ENCODE results near the gene UNC5A. TPM values are rescaled to one million over a fixed set of nuclear protein-coding genes. Genes with fewer than 3 reads are reported as not detected.

The UNC5A gene
- total RNA-seq, 2 experiments from 2014 or later, result not detected

DNA sequence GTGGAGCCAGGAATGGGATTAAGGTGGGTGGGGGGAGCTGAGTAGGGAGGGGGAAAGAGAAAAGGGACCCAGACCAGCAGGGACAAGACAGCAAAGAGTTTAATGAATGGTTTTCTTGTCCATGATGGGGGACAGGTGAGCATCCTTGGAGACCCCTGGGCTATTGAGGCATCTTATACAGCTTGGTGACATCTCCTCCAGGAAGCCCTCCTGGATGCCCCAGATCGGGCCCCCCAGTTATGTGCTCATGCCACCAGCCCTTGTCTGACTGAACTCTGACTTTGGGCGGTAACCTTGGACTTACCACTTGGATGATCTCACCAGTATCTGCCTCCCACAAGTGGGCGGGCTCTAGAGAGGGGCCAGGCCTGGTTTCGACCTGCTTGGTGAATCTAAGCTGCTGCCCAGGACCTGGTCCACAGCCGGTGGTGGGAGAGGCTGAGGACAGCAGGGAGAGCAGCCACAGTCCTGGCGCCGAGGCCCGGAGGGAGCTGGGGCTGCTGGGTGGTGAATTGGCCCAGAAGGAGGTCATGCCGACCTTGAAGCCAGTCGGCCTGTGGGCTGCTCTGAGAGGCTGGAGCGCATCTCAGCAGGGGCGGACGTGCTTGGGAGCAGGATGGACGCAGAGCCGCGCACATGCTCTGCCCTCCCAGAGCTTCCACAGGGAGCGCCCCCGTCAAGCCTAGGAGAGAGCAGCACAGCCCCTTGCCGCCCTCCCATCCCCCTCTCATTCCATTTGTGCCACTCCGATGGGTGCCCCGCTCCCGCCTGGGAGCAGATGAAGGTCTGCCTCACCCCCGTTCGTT is 36.2 kb downstream of the UNC5A start:
- Mint-ChIP-seq H3K27ac (no peak overlapping the region), H3K27me3 (ENCODE audit: low read depth) (peaks cover 10% of the 10 kb centered on the region)
- ATAC-seq, result no peak

DNA sequence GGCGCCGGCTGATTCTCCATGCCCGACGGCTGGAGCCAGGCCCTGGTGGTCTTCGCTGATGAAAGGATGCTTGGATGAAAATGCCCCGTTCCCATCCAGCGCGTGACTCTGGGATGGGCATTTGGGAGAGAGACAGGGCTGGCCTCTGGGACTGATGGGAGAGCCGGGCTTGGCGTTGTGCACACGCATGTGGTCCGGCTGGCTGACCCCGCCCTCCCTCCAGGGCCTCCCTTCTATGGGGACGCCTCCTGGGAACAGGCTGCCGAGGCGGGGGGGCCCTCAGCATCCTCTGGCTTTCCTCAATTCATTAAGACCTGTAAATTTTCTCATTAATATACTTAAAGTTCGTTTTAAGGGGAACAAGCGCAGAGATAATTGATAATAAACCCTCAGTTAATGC is 36.8 kb downstream of the UNC5A start:
- Mint-ChIP-seq H3K36me3 (ENCODE audit: low read depth) (no peaks in the 10 kb centered on the region), H3K9me3 (ENCODE audit: insufficient read depth) (no peaks in the 10 kb centered on the region), H3K27ac (no peak overlapping the region), H3K27me3 (ENCODE audit: low read depth) (peaks cover 9% of the 10 kb centered on the region), H3K4me1 (ENCODE audit: low read depth) (no peaks in the 10 kb centered on the region), H3K4me3 (no peak overlapping the region)
- CTCF ChIA-PET, result no interaction called here
- ATAC-seq (no peak), DNase-seq (no peak)
- POLR2A ChIA-PET, result interaction anchor here (0.8 kb wide), 1 partner anchor 216 kb away, joined by 3 read pairs; the partner anchor contains the start of genes EIF4E1B and SNCB

More for the DNA sequence above, 36.2 kb downstream of the UNC5A start:
- DNase-seq, result no peak
- Mint-ChIP-seq H3K9me3 (ENCODE audit: insufficient read depth) (no peaks in the 10 kb centered on the region), H3K4me1 (ENCODE audit: low read depth) (no peaks in the 10 kb centered on the region), H3K4me3 (no peak overlapping the region), H3K36me3 (ENCODE audit: low read depth) (no peaks in the 10 kb centered on the region)
- ChIA-PET CTCF (no interaction called here), POLR2A (interaction anchor here (0.8 kb wide), 1 partner anchor 216 kb away, joined by 3 read pairs; the partner anchor contains the start of genes EIF4E1B and SNCB)

DNA sequence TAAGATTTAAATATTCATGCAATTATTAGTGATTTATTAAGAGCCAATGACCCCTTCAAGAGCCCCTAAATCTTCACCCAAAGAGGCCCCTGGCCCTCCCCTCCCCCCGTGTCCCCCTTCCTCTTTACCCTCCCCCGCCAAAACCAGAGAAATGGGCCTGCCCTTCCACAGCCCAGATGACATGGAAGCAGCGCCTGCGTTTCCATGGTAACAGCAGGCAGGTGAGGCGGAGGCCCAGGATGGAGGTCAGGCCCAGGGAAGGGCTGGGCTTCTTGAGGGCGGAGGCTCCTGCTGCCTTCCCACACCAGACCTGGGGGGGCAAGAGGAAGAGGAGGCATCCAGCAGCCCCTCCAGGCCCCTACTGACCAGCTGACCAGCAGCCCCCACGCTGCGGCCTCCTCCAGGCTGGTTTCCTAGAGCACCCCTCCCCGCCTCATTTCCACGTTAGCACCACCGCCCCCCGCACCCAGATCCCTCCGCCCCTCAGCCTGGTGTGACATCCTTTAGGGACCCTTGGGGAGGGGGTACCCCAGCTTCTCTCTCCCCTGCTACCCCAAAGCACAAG is 37.4 kb downstream of the UNC5A start:
- Mint-ChIP-seq H3K27me3 (ENCODE audit: low read depth) (peaks cover 9% of the 10 kb centered on the region), H3K4me3 (no peak overlapping the region), H3K36me3 (ENCODE audit: low read depth) (no peaks in the 10 kb centered on the region), H3K4me1 (ENCODE audit: low read depth) (no peaks in the 10 kb centered on the region), H3K9me3 (ENCODE audit: insufficient read depth) (no peaks in the 10 kb centered on the region), H3K27ac (no peak overlapping the region)
- ATAC-seq, result no peak
- DNase-seq, result no peak
- CTCF ChIA-PET, result no interaction called here
- POLR2A ChIA-PET, result no interaction called here

DNA sequence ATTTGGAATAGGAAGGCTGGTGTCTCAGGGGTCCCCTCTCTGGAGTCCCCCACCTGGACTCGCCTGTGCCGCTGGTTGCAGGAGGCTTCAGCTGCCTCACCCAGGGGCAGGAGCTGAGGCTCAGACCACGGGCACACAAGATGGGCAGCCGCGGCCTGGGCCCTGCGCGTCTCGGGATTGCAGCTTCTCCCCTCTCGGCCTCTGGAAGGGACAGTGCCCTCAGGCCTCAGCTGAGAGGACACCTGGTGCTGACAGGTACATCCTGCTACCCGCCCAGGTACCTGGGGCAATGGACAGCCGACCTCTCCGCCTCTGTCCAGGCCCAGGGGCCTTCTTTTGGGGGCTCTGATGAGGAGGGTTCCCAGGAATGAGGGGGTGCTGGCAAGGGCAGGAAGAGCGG is 38.3 kb downstream of the UNC5A start:
- Mint-ChIP-seq H3K9me3 (ENCODE audit: insufficient read depth) (no peaks in the 10 kb centered on the region), H3K4me3 (no peak overlapping the region), H3K27ac (no peak overlapping the region), H3K4me1 (ENCODE audit: low read depth) (no peaks in the 10 kb centered on the region), H3K27me3 (ENCODE audit: low read depth) (peaks cover 9% of the 10 kb centered on the region), H3K36me3 (ENCODE audit: low read depth) (no peaks in the 10 kb centered on the region)
- ChIA-PET POLR2A (no interaction called here), CTCF (no interaction called here)
- ATAC-seq (no peak), DNase-seq (no peak)

DNA sequence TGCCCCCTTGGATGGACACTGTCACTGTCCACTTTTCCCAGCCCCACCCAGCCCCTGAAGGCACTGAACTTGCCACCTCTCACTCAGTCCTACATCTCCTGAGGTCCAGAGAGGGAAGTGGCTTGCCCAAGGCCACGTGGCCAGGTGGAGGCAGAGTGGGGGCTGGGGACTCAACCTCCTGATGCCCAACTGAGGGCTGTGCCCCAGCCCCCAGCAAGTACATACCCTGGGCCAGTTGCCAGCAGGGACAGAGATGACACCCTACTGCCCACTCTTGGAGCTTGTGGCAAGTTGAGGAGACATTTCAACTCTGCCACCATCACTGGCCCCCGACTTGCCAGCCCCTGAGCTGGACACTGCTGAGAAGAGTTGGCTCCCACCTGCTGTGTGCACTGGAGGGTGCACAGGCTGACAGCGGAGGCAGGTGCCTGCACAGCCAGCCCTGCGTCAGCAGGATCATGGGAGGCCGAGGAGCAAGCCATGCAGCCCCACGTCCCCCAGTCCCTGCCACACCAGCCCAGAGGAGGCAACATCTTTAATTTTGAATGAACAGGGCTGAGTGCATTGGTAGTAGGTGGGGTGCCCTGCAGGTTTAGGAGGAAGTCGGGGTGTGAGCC is 39.4 kb downstream of the UNC5A start:
- POLR2A ChIA-PET, result no interaction called here
- no peaks in the 10 kb centered on the region for H3K9me3 Mint-ChIP-seq (ENCODE audit: insufficient read depth)

DNA sequence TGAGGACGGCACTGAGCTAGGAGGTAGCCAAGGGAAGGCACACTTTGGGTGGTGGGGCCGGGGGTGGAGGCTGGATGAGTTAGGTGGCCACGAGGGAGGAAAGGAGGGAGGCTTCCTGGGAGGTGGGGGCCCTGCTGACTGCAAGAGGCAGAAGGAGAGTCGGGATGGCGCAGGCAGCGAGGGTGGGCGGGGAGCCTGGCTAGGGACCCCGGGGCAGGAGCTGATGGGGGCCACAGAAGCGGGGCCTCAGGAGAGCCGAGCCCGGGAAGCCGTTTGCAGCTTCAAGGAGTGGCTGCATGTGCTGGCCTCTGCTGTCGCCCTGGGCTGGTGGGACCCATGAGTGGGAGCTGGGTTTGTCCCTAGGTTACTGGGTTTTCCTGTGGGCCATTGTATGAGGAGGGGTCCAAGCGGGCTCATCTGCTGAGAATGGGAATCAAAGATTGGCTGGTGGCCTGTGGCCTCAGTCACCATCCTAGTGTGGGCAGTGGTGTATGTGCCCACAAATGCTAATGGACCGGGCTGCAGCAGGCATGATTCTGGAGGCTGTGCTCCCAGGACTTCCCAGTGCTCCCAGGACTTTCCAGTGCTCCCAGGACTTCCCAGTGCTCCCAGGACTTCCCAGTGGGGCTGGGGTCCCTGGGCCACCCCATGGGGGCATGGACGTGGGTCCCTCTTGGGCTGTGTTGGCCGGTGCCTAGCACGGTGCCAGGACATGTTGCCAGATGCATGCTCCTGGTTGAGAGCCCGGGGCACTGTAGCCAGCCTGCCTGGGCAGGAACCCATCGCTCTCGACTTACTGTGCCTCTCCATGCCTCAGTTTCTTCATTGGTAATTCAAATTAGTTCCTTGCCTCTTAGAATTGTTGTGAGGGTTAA is 40.2 kb downstream of the UNC5A start:
- ChIA-PET CTCF (no interaction called here), POLR2A (no interaction called here)
- peaks cover 8% of the 10 kb centered on the region for H3K27me3 Mint-ChIP-seq (ENCODE audit: low read depth)
- DNase-seq, result no peak
- H3K9me3 Mint-ChIP-seq (ENCODE audit: insufficient read depth), result no peaks in the 10 kb centered on the region
- H3K27ac Mint-ChIP-seq, result no peak overlapping the region
- no peaks in the 10 kb centered on the region for H3K4me1 Mint-ChIP-seq (ENCODE audit: low read depth)
- ATAC-seq, result no peak
- no peak overlapping the region for H3K4me3 Mint-ChIP-seq
- no peaks in the 10 kb centered on the region for H3K36me3 Mint-ChIP-seq (ENCODE audit: low read depth)

More for the DNA sequence above, 39.4 kb downstream of the UNC5A start:
- Mint-ChIP-seq H3K27me3 (ENCODE audit: low read depth) (peaks cover 12% of the 10 kb centered on the region), H3K4me1 (ENCODE audit: low read depth) (no peaks in the 10 kb centered on the region), H3K4me3 (no peak overlapping the region), H3K27ac (no peak overlapping the region), H3K36me3 (ENCODE audit: low read depth) (no peaks in the 10 kb centered on the region)
- DNase-seq (no peak), ATAC-seq (no peak)
- CTCF ChIA-PET, result no interaction called here

DNA sequence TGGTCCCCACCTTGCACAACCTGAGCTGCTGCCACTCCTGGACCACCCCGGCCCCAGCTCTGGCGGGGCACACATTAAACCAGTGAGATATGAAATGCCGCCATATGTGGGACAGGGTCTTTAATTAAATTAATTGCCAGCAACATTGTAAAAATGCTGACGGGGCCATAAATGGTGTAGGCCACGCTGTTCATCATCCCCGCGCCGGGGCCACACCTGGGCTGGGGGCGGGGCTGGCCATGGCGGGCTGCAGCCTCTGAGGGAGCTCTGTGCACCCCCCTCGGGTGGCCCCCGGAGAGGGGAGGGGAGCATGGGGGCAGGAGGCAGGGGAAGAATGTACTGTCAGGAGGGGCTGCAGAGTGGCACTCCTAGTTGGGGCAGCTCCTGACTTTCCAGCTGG is 41.0 kb downstream of the UNC5A start:
- CTCF ChIA-PET, result no interaction called here
- no peak overlapping the region for H3K27ac Mint-ChIP-seq
- no peaks in the 10 kb centered on the region for H3K36me3 Mint-ChIP-seq (ENCODE audit: low read depth)
- no peak overlapping the region for H3K4me3 Mint-ChIP-seq
- H3K9me3 Mint-ChIP-seq (ENCODE audit: insufficient read depth), result no peaks in the 10 kb centered on the region
- H3K27me3 Mint-ChIP-seq (ENCODE audit: low read depth), result peaks cover 4% of the 10 kb centered on the region
- DNase-seq, result no peak
- no peaks in the 10 kb centered on the region for H3K4me1 Mint-ChIP-seq (ENCODE audit: low read depth)
- ATAC-seq, result no peak
- POLR2A ChIA-PET, result no interaction called here

DNA sequence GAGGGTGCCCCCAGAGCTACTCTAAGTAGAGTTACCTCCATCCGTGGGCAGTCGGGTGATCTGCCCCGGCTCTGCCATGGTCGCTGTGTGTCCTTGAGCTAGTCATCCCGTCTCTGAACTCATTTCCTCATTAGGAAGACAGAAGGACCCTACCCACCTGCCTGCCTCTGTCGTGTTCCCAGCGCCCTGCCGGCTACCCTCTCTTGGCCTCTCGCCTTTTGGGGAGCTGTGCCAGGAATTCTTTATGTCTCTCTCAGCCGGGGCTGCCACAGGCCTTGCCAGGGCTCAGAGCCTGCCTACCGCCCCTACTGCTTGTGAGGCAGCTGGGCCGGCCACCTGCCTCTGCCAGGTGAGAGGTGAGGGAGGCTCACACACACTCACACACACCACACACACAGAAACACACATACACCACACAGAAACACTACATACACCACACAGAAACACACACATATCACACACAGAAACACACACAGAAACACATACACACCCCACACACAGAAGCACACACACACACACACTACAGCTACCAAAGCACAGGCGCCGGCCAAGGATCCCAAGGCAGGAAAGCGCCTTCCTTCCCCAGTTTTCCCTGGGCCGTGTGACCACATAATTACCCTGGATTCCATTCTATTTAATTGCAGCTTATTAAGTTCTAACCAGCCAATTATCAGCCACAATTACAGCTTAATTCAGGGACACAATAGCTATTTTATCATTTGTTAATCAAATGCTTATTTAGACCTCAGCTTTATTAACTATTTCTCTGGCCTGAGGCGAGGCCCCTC is 41.7 kb downstream of the UNC5A start:
- Mint-ChIP-seq H3K27ac (no peak overlapping the region), H3K4me1 (ENCODE audit: low read depth) (no peaks in the 10 kb centered on the region), H3K27me3 (ENCODE audit: low read depth) (peaks cover 4% of the 10 kb centered on the region), H3K36me3 (ENCODE audit: low read depth) (no peaks in the 10 kb centered on the region), H3K4me3 (no peak overlapping the region), H3K9me3 (ENCODE audit: insufficient read depth) (no peaks in the 10 kb centered on the region)
- DNase-seq (no peak), ATAC-seq (no peak)
- CTCF ChIA-PET, result no interaction called here
- POLR2A ChIA-PET, result no interaction called here

DNA sequence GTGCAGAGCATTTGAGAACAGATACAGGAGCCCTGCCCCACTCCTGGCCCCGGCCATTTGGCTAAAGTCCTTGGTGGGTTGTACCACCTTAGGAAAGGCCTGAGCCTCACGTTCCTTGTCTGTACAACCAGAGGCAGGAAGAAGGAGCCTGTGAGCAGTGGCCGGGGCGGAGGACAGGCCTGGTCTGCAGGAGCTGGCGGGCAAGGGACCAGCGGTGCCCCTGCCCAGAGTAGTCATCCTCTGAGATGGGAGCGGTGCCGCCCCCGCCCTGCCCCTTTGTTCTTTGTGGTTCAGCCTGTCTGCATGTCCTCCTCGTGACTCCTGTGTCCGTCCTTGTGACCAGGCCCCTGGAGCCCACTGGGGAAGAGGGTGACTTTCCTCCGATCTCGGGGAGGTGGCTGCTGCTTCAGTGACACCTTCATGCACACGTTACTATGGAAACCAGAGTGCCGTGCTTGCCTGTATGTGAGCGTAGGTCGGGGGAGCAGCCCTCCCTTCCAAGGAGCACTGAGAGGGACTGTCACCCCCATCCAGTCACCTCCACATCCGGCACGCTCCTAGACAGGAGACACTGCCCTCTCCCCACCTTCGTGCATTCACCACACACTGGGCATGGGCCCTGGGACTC is 42.9 kb downstream of the UNC5A start:
- peaks cover 4% of the 10 kb centered on the region for H3K27me3 Mint-ChIP-seq (ENCODE audit: low read depth)
- no peak overlapping the region for H3K27ac Mint-ChIP-seq
- no peaks in the 10 kb centered on the region for H3K4me1 Mint-ChIP-seq (ENCODE audit: low read depth)
- H3K36me3 Mint-ChIP-seq (ENCODE audit: low read depth), result no peaks in the 10 kb centered on the region
- no peak overlapping the region for H3K4me3 Mint-ChIP-seq
- no peak for DNase-seq
- CTCF ChIA-PET, result no interaction called here
- ATAC-seq, result no peak
- H3K9me3 Mint-ChIP-seq (ENCODE audit: insufficient read depth), result no peaks in the 10 kb centered on the region
- POLR2A ChIA-PET, result no interaction called here

DNA sequence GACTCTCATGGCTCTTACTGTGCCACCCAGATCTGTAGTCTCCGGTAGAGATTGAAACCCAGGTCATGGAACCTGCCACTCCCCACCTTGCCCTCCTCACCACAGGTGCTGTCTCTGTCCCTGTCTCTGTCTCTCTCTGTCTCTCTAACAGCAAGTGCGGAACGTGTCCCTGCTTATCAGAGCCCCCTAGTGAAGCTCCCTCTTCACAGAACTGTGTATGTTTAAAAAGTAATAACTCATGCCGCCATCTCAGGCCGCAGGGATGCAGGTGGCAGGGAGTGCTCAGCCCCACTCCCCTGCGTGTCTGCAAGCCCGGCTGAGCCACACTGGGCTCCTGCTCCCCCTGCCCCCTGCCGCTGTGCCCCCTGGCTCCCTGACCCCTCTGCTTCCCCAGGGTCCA is 43.8 kb downstream of the UNC5A start:
- H3K4me3 Mint-ChIP-seq, result no peak overlapping the region
- ATAC-seq (no peak), DNase-seq (no peak)
- no peaks in the 10 kb centered on the region for H3K36me3 Mint-ChIP-seq (ENCODE audit: low read depth)
- no peaks in the 10 kb centered on the region for H3K9me3 Mint-ChIP-seq (ENCODE audit: insufficient read depth)
- ChIA-PET CTCF (no interaction called here), POLR2A (no interaction called here)
- no peak overlapping the region for H3K27ac Mint-ChIP-seq
- H3K27me3 Mint-ChIP-seq (ENCODE audit: low read depth), result peaks cover 4% of the 10 kb centered on the region
- no peaks in the 10 kb centered on the region for H3K4me1 Mint-ChIP-seq (ENCODE audit: low read depth)

DNA sequence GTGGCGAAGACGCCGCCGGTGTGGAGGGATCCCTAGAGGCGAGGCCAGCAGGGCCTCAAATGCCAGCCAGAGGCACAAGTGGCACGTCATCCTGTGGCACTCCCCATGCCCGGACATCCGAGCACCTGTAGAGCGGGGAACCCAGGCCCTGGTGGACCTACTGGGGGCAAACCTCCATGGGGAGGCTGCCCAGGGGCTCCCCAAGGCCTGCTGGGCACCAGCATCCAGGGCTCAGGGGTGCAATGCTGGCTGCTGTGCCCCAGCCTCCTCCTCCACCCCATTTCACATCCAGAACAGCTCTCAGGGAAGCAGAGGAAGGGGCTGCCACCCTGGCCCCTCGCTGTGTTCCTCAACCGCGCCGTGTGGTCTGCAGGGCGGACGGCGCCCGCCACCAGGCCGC is 45.2 kb downstream of the UNC5A start:
- Mint-ChIP-seq H3K4me3 (no peak overlapping the region), H3K36me3 (ENCODE audit: low read depth) (no peaks in the 10 kb centered on the region), H3K27ac (no peak overlapping the region), H3K4me1 (ENCODE audit: low read depth) (no peaks in the 10 kb centered on the region), H3K9me3 (ENCODE audit: insufficient read depth) (no peaks in the 10 kb centered on the region), H3K27me3 (ENCODE audit: low read depth) (peaks cover 4% of the 10 kb centered on the region)
- CTCF ChIA-PET, result no interaction called here
- no peak for ATAC-seq
- no peak for DNase-seq
- POLR2A ChIA-PET, result no interaction called here
